ENCODE results near the gene KBTBD3.

GRCh38 chr11:106121570-106122320 lies 44.6 kb upstream of the KBTBD3 start:
- no peak for TF ChIP-seq CTCF (conservative IDR thresholded peaks at IDR 0.05 in 1 of 2, IDR thresholded peaks at IDR 0.05 in 1 of 2; ENCODE audit: extremely low read depth in 1 of 2, insufficient read depth in 1 of 2, low read depth in 1 of 2, low read length in 2 of 2)
- TF ChIP-seq EZH2 (IDR thresholded peaks at IDR 0.05; ENCODE audit: borderline replicate concordance, low read length) = no peak
